SJSA1 (cell line): Measurements from ENCODE around the gene SCLY. TPM values are rescaled to one million over a fixed set of nuclear protein-coding genes. Genes with fewer than 3 reads are reported as not detected.

ENCODE experiments used
- DNase-seq, 2 experiments: peaks; one replicate each; pipeline ENCODE4 v3.0.0-alpha.2; 2015 to 2020; ENCODE audit warnings: low spot score in 2 of 2, low read depth in 1 of 2
- H3K27ac ChIP-seq: fragments of 250-450 bp; sonication (Bioruptor Pico); 2 replicates; pipeline ENCODE4 v1.5.1; 2020; ENCODE audit warnings: mild to moderate bottlenecking, moderate library complexity
- H3K27me3 ChIP-seq: fragments of 250-450 bp; sonication (Bioruptor Pico); replicated peaks from 2 replicates; pipeline ENCODE4 v1.5.1; 2020; ENCODE audit warnings: mild to moderate bottlenecking, moderate library complexity
- H3K36me3 ChIP-seq: fragments of 250-450 bp; sonication (Bioruptor Pico); 2 replicates; pipeline ENCODE4 v1.5.1; 2020; ENCODE audit warnings: mild to moderate bottlenecking
- H3K4me1 ChIP-seq: fragments of 250-450 bp; sonication (Bioruptor Pico); replicated peaks from 2 replicates; pipeline ENCODE4 v1.6.1; 2021; ENCODE audit warnings: mild to moderate bottlenecking
- H3K4me3 ChIP-seq: fragments of 250-450 bp; sonication (Bioruptor Pico); 2 replicates; pipeline ENCODE4 v1.5.1; 2020; ENCODE audit warnings: mild to moderate bottlenecking
- H3K9me3 ChIP-seq: fragments of 250-450 bp; sonication (Bioruptor Pico); replicated peaks from 2 replicates; pipeline ENCODE4 v1.5.1; 2020; ENCODE audit warnings: mild to moderate bottlenecking
- total RNA-seq: library from RNA; depleted of rRNA; stranded (reverse); fragments of >200 nt; shearing (Covaris generic); gene quantifications from 2 replicates; pipeline ENCODE4 v1.2.3, GENCODE V29; 2014

Gene SCLY
- total RNA-seq, 1 experiment from 2014 or later: 38.1 TPM

GRCh38 chr2:238069021-238069709 is 8.4 kb downstream of the SCLY start:
- H3K36me3 ChIP-seq: peaks cover 43% of the 10 kb centered on the region
- H3K4me1 ChIP-seq: no peaks in the 10 kb centered on the region; the same call in 1 of the 2 replicates
- H3K27me3 ChIP-seq: no peaks in the 10 kb centered on the region
- H3K4me3 ChIP-seq: no peak overlapping the region
- DNase-seq: no peak
- H3K9me3 ChIP-seq: no peaks in the 10 kb centered on the region
- no peak overlapping the region for H3K27ac ChIP-seq

- Histone ChIP-seq H3K36me3 (peaks cover 36% of the 10 kb centered on the region), H3K27ac (no peak overlapping the region), H3K27me3 (no peaks in the 10 kb centered on the region), H3K4me1 (no peaks in the 10 kb centered on the region; the same call in 1 of the 2 replicates), H3K9me3 (no peaks in the 10 kb centered on the region), H3K4me3 (no peak overlapping the region)
- no peak for DNase-seq
Measured at GRCh38 chr2:238069877-238070276, 9.1 kb downstream of the SCLY start.

- no peaks in the 10 kb centered on the region for H3K9me3 ChIP-seq
- no peaks in the 10 kb centered on the region for H3K27me3 ChIP-seq
- no peak for DNase-seq
- H3K4me3 ChIP-seq: no peak overlapping the region
- no peak overlapping the region for H3K27ac ChIP-seq
- H3K4me1 ChIP-seq: no peaks in the 10 kb centered on the region
- no peaks in the 10 kb centered on the region; the same call in 1 of the 2 replicates for H3K36me3 ChIP-seq
Measured at GRCh38 chr2:238075397-238075796, 14.6 kb downstream of the SCLY start.

- Histone ChIP-seq H3K27ac (no peak overlapping the region), H3K9me3 (no peaks in the 10 kb centered on the region), H3K27me3 (no peaks in the 10 kb centered on the region), H3K4me3 (no peak overlapping the region), H3K36me3 (peaks cover 15% of the 10 kb centered on the region), H3K4me1 (no peaks in the 10 kb centered on the region)
- no peak for DNase-seq
Measured at GRCh38 chr2:238077292-238077691, 16.5 kb downstream of the SCLY start.

DNA sequence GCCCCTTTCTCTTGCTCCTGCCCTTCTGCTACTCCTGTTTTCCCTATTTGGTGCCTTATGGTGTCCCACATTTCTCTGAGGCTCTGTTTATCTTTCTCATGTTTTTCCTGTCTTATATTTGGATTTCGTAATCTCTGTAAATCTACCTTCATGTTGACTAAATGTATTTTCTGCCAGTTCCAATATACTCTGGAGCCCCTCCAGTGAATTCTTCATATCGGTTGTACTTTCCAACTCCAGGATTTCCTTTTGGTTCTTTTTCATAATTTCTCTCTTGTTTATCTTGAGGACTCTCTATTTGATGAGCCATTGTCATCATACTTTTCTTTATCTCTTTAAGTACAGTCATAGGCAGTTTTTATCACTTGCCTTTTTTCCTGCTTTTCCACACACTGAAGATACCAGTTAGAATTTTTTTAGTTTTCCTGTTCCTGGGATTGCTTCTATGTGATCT is 19.1 kb downstream of the SCLY start:
- no peaks in the 10 kb centered on the region for H3K4me1 ChIP-seq
- no peaks in the 10 kb centered on the region for H3K27me3 ChIP-seq
- no peak overlapping the region for H3K4me3 ChIP-seq
- H3K9me3 ChIP-seq: no peaks in the 10 kb centered on the region
- DNase-seq: no peak
- H3K36me3 ChIP-seq: peaks cover 26% of the 10 kb centered on the region
- no peak overlapping the region for H3K27ac ChIP-seq

DNA sequence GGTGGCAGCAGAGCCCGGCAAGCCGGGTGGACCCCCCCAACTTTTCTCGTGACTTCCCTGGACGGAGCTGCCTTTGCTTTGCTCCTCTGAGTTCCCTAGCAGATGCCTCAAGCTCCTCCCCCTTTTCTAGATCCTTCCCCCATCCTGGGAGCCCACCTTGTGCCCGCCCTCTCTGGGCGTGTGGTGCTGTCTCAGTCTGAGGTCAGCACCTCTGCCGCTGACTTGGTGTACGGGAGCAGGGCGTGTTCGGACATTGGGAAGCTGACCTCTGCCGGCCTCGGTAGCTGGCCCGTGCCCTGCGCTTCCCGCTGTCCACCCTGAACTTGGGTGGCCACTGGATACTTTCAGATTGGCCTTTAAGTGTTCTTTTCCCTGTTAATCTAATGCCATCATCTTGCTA is 19.7 kb downstream of the SCLY start:
- Histone ChIP-seq H3K27me3 (no peaks in the 10 kb centered on the region), H3K4me1 (no peaks in the 10 kb centered on the region), H3K4me3 (no peak overlapping the region), H3K27ac (no peak overlapping the region), H3K9me3 (no peaks in the 10 kb centered on the region), H3K36me3 (peaks cover 26% of the 10 kb centered on the region)
- no peak for DNase-seq

DNA sequence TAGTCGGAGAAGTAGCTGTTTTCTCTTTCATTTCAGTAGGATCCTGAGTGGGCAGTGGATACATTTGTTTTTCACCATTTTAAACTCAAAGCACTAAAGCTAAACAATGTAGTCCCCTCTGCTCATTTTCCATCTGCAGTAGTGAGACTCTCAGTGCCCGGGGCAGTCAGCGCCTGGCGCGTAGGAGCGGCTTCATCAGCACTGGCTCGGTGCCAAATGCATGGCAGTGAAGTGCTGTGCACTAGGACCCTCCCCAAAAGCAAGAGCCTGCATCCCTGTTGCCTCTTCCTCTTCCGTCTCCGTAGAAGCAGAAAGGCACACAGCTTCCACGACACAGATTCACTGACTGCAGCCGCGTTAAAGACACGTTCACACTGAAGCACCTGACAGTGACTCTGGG is 20.3 kb downstream of the SCLY start:
- H3K27me3 ChIP-seq: no peaks in the 10 kb centered on the region

GRCh38 chr2:238081561-238081960 is 20.8 kb downstream of the SCLY start:
- Histone ChIP-seq H3K27ac (no peak overlapping the region), H3K4me1 (no peaks in the 10 kb centered on the region), H3K9me3 (no peaks in the 10 kb centered on the region), H3K36me3 (peaks cover 26% of the 10 kb centered on the region), H3K4me3 (no peak overlapping the region), H3K27me3 (no peaks in the 10 kb centered on the region)
- DNase-seq: no peak

More for the DNA sequence above, 20.3 kb downstream of the SCLY start:
- Histone ChIP-seq H3K4me3 (no peak overlapping the region), H3K9me3 (no peaks in the 10 kb centered on the region), H3K4me1 (no peaks in the 10 kb centered on the region), H3K36me3 (peaks cover 26% of the 10 kb centered on the region), H3K27ac (no peak overlapping the region)
- DNase-seq: no peak

DNA sequence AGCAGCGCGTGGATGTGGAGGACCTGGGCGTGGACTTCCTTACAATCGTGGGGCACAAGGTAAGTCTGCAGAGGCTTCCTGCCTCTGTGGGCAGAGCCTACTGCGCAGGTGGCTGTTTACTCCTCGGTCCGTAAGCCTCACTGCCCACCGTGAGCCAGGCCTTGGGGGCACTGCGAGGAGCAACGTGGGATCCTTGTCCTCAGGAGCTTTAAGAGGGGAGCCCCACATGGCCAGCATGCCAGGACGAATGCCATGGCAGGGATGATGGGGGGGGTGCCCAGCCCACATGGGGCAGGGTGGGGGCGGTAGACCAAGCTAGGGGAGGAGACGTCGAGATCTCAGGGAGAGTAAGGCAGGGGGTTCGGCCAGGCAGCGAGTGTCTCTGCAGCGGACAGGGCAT is 21.4 kb downstream of the SCLY start:
- Histone ChIP-seq H3K4me1 (no peaks in the 10 kb centered on the region), H3K4me3 (no peak overlapping the region), H3K36me3 (peaks cover 26% of the 10 kb centered on the region), H3K27ac (no peak overlapping the region), H3K27me3 (no peaks in the 10 kb centered on the region), H3K9me3 (no peaks in the 10 kb centered on the region)
- DNase-seq: no peak

DNA sequence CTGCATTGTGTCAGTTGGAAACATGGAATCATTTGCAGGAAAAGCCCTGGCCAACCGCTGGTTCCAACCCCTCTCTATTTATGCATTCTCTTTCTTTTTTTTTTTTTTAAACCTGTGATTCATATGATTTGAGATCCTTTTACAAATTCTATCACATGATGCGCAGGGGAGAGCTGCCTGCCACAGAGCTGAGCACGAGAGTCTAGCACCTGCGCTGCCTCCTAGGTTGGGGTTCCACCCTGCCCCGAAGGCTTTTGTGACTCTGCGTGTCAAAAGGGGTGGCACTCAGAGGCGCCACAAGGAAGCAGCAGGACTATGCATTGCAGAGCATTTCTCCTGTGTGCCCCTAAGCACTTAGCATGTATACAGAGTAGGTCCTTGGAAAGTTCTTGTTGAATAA is 22.0 kb downstream of the SCLY start:
- Histone ChIP-seq H3K4me1 (no peaks in the 10 kb centered on the region), H3K27me3 (no peaks in the 10 kb centered on the region), H3K36me3 (peaks cover 26% of the 10 kb centered on the region), H3K9me3 (no peaks in the 10 kb centered on the region), H3K4me3 (no peak overlapping the region), H3K27ac (no peak overlapping the region)
- no peak for DNase-seq

DNA sequence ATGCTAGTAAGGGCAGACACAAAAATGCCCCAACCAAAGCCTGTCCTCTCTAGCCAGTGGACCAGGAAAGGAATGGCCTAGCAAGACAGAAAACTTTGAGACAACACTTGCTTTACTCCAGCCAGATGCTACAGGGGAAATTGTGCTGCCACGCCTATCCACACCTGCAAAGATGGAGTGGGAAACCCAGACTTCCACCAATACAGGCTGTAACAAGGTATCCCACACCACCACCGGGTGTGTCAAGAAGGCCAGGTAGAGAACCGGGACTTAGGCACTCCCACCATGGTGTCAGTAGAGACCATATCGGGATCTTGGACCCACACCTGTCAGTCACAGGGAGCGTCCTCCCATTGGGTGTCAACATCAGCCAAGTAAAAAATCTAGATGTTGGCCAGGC is 23.1 kb downstream of the SCLY start:
- H3K4me3 ChIP-seq: no peak overlapping the region
- no peak overlapping the region for H3K27ac ChIP-seq

DNA sequence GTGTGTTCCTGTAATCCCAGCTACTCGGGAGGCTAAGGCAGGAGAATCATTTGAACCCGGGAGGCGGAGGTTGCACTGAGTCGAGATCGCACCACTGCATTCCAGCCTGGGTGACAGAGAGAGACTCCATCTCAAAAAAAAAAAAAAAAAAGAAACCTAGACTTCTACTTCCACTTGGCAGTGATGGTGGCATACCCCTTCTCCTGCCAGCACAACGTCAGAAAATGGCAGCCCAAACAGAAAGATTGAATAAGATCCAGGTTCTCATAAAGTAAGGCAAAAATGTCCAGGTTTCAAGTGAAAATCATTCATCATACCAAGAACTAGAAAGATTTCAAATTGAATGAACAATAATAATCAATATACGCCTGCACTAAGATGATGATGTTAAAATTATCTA is 24.0 kb downstream of the SCLY start:
- peaks cover 26% of the 10 kb centered on the region for H3K36me3 ChIP-seq
- H3K27ac ChIP-seq: no peak overlapping the region
- H3K27me3 ChIP-seq: no peaks in the 10 kb centered on the region
- no peaks in the 10 kb centered on the region for H3K9me3 ChIP-seq
- DNase-seq: no peak
- H3K4me1 ChIP-seq: no peaks in the 10 kb centered on the region
- no peak overlapping the region for H3K4me3 ChIP-seq

More for the DNA sequence above, 23.1 kb downstream of the SCLY start:
- H3K9me3 ChIP-seq: no peaks in the 10 kb centered on the region
- H3K27me3 ChIP-seq: no peaks in the 10 kb centered on the region
- no peaks in the 10 kb centered on the region for H3K4me1 ChIP-seq
- H3K36me3 ChIP-seq: peaks cover 26% of the 10 kb centered on the region
- DNase-seq: no peak

DNA sequence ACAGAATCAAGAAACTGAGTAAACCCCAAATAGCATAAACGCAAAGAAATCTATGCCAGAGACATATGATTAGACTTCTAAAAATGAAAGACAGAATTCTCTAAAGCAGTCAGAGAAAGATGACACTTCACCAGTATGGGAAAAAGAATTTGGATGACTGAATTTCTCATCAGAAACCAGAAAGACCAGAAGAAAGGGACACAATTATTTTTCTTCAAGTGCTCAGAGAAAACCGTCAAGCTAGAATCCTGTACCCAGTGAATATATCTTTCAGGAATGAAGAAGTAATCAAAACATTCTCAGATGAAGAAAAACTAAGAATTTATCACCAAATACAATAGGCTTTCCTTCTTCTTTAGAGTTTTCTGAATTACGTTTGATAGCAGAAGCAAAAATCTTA is 25.1 kb downstream of the SCLY start:
- Histone ChIP-seq H3K9me3 (no peaks in the 10 kb centered on the region), H3K27ac (no peak overlapping the region), H3K36me3 (peaks cover 26% of the 10 kb centered on the region), H3K4me1 (no peaks in the 10 kb centered on the region), H3K27me3 (no peaks in the 10 kb centered on the region), H3K4me3 (no peak overlapping the region)
- DNase-seq: no peak

DNA sequence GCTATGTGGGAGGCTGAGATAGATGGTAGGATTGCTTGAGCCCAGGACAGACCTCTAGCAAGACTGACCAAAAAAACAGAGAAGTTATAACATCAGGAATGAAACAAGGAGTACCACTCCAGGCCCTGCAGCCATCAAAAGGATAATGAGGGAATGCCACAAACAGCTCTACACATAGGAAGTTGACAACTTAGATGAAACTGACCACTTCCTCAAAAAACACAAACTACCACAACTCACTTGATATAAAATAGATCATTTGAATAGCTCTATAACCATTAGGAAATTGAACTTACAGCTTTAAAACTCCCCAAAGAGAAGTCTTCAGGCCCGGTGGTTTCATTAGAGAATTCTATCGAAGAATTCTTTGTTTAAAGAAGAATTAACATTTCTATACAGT is 26.4 kb downstream of the SCLY start:
- Histone ChIP-seq H3K27me3 (no peaks in the 10 kb centered on the region), H3K9me3 (no peaks in the 10 kb centered on the region), H3K27ac (no peak overlapping the region), H3K4me3 (no peak overlapping the region), H3K36me3 (peaks cover 15% of the 10 kb centered on the region), H3K4me1 (no peaks in the 10 kb centered on the region)
- DNase-seq: no peak

DNA sequence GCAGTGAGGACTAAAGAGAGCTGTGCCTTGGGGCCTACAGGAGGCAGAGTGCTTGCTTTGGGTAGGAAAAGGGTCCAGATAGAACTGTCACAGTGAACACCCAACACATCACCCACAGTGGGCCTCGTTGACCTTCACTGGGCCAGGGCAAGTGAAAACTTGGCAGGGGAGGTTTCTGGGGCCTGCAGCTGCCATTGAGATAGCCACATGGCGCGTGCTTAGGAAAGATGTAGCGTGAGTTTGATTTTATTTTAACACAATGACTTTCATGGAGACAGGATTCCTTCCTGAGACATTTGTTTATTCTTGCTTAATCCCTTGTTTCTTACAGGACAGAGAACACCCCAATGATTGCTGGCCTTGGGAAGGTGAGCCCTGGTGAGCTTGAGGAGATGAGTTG is 30.1 kb downstream of the SCLY start:
- Histone ChIP-seq H3K27me3 (no peaks in the 10 kb centered on the region), H3K4me3 (no peak overlapping the region), H3K27ac (no peak overlapping the region), H3K4me1 (no peaks in the 10 kb centered on the region), H3K36me3 (0 out of 2 replicates have a peak, but pooled peaks cover 3% of the 10 kb centered on the region), H3K9me3 (no peaks in the 10 kb centered on the region)
- DNase-seq: no peak
